ENCODE measurements around the gene NTRK1.

GRCh38 chr1:156897078-156897825, 36.6 kb downstream of the NTRK1 start:
- no peak for TF ChIP-seq CTCF (IDR thresholded peaks at IDR 0.05; ENCODE audit: low read length)
- TF ChIP-seq EZH2 (IDR thresholded peaks at IDR 0.05; ENCODE audit: borderline replicate concordance, low read length), result no peak
